ENCODE results near the gene DSTYK.
"Not testable (repeated sequence)": the region's sequence is repeated elsewhere in the genome, so short reads cannot be mapped to it uniquely, and the experiment has no call there.

DSTYK gene

DNA sequence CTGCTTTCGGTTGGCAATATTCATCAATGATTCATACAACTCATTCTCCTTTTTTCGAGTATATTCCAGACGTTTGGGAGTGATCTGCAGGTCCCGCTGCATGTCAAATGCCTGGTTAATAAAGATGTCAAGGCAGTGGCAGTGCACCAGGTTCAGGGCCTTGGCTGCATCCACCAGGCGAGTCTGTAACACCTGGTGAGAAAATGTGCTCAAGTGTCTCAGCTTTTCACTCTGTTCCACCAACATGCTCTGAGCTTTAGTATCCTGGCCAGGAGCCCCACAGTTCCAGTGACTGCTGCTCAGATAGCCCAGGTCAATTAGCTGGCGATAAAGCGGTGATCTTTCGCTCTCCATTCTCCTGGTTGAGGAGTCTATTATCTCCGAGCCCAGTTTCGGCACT lies 42.3 kb downstream of the DSTYK start:
- no peak for DNase-seq

DNA sequence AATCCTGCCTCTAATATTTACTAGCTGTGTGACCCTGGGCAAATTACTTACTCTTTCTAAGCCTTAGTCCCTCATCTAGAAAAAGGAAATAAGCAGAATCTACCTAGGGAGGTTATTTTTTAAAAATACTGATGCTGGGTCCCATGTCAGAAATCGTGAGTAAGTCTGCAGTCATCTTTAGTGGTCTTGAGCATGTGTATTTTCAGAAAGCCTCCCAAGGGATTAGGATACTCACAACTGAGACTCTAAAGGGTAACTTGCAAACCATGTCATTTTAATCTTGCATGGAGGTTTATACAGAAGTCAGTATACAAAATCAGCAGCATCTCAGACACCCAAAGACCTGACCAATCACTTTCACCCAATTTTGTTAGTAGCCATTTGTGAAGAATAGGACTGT lies 43.2 kb downstream of the DSTYK start:
- DNase-seq: no peak

DNA sequence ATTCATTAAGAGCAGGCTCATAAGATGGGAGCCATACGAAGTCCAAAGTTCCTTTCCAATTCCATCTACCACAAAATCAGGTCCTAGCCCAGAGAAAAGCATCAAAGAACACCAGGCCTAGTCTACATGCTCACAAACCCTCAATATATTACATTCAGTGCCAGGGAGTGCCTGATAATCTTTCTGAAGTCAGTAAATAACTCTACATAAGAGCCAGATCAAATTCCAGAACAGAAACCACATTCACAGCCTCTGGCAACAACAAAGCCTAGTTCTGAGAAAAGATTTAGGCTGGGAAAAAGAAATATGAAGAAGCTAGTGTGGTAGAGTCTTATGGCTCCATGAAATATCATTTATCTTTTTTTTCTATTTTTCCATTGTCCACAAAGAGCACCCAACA lies 49.2 kb downstream of the DSTYK start:
- DNase-seq: no peak

DNA sequence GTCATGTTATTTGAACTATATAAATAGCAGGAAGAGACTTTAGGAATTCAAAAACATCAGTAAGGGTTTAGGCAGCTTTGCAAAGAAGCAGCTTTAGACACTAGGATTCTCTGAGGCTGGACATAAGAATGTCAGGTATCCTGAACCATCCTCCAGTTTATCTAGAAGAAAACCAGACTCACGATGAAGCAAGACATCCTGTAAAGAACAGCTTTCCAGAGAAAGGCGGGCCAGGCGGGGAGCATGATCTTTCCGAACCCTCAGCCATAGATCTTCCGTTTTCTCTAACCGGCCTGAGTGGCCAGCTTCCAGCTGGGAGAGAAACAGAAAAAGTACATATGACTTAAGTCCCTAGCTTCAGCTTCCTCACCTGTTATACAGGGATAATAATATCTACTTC lies 50.4 kb downstream of the DSTYK start:
- DNase-seq: no peak

DNA sequence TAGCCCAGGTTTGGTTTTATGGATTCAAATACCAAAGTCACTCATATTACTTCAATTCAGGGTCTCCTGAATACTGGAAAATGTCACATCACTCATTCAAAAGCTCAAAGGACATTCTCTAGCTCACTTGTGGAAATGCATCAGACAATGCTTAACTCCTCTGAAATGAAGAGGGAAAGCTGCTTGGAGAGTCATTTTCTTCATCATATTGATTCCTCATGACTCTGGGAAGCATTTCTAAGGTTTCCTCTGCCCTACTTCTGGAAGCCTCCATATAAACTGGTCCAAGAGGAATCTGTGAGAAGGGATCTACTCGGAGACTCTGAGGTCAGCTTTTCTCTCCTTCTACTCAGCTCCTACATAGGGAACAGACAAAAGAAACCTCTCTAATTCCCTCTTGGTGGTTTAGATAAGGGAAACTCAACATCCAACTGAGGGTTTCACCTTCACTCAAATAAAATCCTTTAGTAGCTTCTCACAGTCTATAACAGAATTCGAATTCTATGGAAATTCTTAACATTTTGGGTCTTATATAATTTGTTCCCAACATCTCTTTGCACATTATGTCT lies 53.4 kb downstream of the DSTYK start:
- no peak for DNase-seq

DNA sequence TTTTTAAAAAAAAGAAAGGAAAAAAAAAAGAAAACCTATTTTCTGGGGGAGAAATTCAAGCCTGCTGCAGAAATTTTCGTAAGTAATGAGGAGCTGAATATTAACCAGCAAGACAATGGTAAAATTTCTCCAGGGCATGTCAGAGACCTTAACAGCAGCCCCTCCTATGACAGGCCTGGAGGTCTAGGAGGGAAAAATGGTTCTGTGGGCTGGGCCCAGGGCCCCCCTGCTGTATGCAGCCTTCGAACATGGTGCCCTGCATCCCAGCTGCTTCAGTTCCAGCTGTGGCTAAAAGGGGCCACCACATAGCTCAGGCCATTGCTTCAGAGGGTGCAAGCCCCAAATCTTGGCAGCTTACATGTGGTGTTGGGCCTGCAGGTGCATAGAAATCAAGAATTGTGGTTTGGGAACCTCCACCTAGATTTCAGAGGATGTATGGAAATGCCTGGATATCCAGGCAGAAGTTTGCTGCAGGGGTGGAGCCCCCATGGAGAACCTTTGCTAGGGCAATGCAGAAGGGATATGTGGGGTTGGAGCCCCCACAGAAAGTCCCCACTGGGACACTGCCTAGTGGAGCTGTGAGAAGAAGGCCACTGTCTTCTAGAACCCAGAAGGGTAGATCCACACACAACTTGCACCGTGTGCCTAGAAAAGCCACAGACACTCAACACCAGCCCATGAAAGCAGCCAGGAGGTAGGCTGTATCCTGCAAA lies 55.7 kb downstream of the DSTYK start:
- not testable (repeated sequence) for DNase-seq

DNA sequence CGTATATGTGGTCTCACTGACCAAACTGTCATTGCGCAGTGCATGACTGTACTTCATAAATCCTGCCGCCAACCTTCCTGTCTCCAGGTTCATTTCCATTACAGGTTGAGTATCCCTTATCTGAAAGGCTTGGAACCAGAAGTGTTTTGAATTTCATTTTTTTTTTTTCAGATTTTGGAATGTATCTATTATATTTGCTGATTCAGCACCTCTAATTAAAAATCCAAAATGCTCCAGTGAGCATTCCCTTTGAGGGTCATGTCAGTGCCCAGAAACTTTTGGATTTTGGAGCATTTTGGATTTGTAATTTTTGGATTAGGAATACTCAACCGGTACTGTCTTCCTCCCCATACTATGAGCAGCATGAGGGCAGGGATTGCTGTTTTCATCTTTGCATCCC lies 59.0 kb downstream of the DSTYK start:
- no peak for DNase-seq

DNA sequence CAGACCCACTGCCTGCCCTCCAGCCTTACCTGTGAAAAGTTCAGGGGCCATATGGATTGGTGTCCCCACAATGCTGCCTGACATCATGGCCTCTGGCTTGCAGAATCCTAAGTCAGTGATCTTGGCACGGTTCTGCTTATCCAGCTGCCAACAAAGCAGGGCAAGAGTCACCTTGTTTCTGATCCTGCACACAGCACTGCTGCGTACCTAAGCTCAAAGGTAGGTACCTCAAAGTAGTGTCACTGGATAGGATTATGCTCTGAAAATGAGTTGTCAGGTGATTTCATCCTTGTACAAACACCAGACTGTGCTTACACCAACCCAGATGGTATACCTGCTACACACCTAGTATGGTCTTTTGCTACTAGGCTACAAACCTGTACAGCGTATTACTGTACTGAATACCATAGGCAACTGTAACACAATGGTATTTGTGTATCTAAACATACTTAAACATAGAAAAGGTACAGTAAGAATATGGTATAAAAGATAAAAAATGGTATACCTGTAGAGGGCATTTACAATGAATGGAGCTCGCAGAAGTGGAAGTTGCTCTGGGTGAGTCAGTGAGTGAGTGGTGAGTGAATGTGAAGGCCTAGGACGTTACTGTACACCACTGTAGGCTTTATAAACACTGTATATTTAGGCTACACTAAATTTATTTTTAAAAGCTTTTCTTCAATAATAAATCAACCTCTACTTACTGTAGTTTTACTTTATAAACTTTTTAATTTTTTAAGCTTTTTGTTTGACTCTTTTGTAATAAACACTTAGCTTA lies 60.7 kb downstream of the DSTYK start:
- DNase-seq: no peak

DNA sequence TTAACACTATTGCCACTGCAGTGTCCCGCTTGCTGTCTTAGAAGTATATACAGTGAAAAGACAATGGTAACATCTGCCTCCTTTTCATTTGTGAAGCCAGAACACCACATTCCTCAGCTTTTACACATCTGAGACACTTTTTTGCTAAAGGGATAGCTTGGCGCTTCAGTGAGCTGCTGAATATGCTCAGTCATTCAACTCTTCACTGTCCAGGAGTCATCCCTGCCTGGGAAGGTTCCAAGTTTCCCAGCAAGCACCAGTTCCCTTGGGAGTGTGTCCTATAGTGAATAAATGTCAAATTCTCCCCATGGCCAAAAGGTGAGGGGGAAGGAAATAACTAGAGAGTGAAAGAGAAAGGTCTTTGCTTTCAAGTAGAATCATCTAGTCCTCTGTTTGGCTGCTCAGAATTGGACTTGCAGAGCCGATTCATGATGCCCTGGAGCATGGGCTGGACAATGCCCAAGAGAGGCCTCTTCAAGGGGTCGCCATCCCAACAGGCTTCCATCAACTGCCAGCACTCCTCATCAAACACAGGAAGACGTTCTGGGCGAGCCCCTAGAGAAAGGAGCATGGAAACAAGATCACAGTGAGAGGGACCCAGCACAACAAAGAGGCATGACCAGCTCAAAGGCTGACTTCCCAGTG lies 64.2 kb downstream of the DSTYK start:
- DNase-seq: no peak

DNA sequence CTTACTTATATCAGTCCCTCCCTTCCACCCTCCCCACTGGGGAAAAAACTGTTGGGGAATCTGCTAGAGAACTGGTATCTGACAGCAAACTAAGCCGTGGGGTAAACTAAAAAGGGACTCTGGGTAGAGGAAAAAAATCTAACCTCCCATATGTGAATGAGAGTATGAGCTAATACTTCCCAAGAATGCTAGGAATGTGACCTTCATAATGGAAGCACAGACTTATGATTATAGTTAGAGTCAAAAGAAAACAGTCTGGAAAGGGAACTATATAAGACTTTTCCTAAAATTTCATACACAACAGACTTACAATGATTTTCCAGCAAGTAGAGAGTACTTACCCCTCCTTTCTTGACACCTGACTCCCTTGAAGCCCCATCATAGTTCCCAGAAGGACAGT lies 66.8 kb downstream of the DSTYK start:
- no peak for DNase-seq

DNA sequence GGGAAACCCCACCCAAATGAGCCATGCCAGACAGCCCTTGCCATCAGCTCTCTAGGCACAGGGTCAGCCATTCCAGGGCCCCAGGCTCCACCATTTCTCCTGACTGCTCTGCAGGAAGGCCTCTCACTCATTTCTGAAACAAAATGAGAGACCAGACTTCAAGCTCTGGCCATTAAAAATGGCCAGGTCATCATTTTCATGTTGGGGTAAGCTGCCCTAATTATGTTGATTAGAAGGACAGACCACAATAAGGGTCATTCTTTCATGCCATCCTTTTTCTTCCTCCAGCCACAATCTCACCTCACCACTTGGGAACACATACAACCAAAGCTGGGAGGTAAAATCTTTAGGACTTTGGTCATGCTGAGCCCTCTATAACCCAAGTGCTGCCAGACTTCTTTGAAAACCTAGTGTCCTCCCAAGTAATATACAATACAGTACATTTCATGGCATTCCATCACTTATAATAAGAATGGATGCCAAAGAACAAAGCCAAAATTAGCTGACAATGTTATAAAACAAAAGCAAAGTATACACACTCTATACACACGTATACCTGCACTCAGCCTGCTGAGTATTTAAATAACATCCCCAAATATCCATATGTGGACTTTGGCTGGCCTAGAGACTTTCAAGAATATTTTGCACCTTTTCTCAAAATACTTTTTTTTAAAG lies 67.3 kb downstream of the DSTYK start:
- no peak for DNase-seq

DNA sequence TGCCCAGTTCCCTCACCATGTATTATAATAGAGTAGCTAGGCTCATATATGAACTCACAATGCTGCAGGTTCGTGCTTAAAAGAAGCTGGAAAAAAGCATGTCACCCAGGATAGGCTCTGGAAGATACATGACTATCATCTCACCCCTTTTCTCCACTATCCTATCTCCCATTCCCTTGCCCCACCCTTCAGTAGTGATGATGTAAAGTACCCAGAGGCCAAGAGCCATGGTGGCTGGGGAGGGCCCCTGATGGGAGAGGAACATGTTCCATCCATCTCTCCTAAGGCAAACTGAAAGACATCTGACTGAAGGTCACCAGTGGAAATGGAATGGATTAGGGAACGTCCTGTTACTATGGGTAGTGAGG lies 69.4 kb downstream of the DSTYK start:
- peak; percentile 27 for DNase-seq

DNA sequence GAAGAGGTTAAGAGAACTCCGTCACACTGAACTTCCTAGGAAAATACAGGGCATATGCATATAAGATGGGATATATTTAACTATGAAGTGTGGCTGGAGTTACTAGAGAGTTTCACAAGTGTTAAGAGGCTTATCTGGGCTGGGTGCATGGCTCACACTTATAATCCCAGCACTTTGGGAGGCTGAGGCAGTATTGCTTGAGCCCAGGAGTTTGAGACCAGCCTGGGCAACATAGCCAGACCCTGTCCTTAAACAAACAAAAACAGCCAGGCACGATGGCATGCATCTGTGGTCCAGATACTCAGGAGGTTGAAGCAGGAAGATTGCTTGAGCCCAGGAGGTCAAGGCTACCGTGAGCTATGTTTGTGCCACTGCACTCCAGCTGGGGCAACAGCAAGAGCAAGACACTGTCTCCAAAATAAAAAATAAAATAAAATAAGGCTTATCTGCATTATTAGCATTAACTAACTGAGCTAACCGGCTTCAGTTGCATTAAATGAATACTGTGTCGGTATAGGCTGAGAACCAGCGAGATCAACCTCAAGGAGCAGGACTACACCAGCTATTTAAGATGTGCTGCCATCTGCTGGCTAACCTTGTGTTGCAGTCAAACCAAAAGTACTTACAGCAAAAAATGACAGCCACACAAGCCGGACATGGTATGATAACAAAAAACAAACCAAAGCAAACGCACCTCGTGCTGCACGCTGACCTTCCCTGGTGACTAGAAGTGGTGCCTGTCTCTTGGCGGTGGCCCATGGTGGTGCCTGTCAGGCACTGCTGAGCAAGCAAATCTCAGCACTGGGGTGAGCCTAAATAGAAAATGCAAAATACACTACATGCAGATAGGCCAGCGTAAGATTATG lies 70.0 kb downstream of the DSTYK start:
- DNase-seq: peak; percentile 95

DNA sequence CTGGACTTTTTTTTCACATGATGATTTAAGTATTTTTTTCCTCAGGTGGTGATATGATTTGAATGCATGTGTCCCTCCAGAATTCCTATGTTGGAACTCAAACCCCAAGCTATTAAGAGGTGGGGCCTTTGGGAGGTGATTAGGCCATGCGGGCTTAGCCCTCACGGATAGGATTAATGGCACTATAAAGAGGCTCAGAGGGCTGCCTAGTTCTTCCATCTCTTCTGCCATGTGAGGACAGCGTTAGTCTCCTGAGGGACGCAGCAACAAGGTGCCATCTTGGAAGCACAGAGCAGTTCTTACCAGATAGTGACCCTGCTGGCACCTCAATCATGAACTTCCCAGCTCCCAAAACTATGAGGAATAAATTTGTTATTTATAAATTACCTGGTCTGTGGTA lies 71.4 kb downstream of the DSTYK start:
- DNase-seq: no peak

DNA sequence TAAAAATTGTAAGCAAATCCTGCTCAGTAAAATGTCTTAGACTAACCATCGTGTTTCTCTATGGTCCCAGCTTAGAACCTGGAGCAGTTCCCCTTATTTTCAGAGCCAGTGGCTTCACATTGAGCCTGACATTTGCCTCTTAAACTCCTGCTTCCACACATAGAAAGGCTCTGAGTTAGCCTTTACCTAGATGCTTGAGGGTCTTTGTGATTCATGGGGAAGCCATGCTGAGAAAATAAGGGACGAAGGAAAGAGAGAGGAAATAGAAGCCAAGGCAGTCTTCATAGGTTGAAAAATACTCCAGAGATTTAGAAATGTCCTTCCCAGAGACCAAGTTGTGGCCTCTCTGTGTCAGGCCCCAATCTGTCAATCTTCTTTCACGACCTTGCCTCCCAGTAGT lies 73.6 kb downstream of the DSTYK start:
- no peak for DNase-seq

DNA sequence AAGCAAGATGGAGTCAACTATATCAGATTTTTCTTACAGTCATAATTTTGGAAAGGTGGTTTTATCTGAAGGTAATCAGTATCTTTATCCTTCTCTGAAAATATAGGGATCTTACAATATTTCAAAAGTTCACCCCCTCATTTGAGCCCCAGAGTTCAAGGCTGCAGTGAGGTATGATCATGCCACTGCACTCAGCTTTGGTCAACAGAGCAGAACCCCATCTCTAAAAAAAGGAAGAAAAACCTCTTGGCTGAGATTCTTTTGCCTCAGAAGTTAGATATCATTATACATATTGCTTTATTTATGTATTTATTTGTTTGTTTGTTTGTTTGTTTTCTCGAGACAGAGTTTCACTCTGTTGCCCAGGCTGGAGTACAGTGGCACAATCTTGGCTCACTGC lies 78.2 kb downstream of the DSTYK start:
- no peak for DNase-seq

DNA sequence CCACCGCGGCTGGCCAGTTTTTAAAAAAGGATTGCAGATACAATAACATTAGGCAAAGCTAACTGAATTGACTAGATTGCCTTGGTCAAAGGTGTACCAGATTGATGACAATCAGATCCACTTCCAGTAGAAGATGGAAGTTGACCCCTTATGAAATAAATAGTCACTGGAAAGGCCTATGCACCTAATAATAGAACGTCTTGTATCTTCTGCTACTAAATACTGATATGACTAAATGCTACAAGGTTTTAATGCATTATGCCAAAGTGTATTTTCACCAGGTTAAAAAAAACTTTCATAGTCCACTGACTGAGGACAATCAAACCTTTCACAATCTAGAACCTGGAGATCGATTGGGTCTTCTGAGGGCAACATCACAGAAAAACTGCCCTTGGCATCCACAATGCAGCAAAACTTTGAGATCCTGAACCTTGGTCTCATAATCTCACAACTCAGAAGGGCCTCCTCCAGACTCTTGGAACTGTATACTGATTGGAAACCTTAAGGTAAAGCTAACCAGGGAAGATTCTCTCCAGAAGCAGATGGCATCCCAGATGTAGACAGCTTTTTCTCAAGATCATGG lies 82.0 kb downstream of the DSTYK start:
- DNase-seq: no peak

DNA sequence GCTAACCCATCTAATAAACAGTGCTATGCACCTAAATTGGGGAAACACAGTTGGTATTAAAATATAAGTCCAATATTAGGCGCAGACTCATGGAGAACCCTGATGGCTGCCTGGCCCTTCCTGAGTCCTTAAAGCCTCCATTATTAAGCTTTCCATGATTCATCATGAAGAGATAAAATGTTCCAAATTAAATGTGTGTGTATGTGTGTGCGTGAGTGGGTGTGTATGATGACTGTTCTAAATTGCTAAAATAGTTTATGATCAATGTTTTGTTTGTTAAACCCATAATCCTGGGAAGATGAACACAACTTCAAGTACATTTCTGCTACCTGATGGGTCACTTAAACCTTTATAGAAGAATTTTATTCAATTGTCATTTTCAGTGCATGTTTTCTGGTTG lies 83.5 kb downstream of the DSTYK start:
- DNase-seq: no peak

DNA sequence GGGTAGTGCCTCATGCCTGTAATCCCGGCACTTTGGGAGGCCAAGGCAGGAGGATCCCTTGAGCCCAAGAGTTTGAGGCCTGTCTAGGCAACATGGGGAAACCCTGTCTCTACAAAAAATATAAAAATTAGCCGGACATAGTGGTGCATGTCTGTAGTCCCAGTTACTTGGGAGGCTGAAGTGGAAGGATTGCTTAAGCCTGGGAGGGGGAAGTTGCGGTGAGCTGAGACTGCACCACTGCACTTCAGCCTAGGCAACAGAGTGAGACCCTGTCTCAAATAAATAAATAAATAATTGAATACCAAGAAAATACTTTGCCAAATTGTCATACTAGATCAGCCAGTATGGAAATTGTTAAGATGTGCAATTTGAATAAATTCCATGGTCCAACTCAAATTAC lies 83.9 kb downstream of the DSTYK start:
- DNase-seq: no peak

DNA sequence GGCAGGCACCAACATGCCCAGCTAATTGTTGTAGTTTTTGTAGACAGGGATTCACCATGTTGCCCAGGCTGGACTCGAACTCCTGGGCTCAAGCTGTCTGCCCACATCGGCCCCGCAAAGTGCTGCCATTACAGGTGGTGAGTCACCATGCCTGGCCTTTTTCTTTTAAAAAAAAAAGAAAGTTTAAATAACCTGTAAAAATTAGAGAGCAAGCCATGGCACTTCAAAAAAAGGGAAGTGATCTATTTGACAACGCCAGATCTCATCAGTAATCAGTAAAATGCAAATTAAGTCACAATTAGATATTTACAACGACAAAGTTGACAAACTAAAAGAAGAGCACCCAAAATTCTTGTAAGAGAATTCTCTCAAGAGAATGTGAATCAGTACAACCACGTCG lies 86.8 kb downstream of the DSTYK start:
- no peak for DNase-seq

DNA sequence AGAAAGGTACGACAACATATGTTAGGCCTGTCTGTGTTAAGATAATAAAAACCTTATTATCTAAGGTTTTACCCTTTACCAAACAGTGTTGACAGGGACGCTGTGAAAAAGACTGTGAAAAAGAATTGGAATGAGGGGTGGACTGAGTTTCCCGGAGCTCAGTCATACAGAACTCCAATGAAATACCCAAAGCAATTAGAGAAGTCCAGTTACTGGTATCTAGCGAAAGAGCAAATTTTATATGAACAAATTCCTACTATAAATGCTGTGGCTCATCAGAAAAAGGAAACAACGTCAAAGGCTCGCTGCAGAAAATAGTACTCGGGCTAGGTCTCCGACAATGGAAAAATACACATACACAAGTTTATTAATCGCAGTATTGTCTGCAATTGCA lies 89.0 kb downstream of the DSTYK start:
- no peak for DNase-seq
